Epidermal melanocyte (primary cell): ENCODE measurements around the gene LRRC47.
A peak's percentile ranks its signal among the peaks of the same experiment; 100 is the strongest.
"Not testable (repeated sequence)": the region's sequence is repeated elsewhere in the genome, so short reads cannot be mapped to it uniquely, and the experiment has no call there.

Source experiments
- DNase-seq: peaks from one replicate; pipeline ENCODE4 v3.0.0; 2011; ENCODE audit warnings: low spot score; ENCODE audit not compliant: insufficient read length

Gene LRRC47

DNA sequence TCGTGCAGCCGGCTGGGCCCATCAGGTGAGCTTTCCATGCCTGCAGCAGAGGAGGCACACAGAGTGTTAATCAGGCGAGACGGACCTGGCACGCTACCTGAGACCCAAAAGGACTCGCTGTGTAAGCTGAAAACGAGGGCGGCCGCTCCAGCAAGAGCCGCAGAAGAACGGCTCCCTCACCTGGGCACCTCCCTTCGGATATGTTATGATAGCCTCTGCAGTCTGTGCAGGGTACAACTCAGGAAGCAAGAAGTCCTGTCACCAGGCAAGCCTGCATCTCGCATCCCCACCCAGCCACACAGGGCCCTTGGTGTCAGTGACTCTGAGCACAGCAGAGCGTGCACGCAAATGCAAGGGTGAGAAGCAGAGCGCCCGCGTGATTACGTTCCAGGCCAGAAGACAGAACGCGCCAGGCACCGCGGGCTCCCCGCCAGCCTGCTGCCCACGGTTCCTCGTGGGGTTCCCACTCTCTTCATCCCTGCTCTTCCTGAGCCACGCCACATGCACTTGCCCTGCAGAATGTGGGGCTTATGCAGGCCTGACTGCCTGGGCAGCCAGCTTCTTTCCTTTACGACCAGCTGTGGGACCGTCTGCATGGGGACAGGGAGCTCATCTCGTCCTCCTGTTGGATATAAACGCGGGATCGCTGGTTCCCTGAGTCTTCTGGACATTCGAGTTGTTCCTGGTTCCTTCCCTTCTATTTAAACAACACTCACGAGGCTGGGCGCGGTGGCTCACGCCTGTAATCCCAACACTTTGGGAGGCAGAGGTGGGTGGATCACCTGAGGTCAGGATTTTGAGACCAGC lies 20.2 kb upstream of the LRRC47 start:
- DNase-seq = no peak

GRCh38 chr1:3814771-3815561 lies 18.7 kb upstream of the LRRC47 start:
- DNase-seq = no peak

DNA sequence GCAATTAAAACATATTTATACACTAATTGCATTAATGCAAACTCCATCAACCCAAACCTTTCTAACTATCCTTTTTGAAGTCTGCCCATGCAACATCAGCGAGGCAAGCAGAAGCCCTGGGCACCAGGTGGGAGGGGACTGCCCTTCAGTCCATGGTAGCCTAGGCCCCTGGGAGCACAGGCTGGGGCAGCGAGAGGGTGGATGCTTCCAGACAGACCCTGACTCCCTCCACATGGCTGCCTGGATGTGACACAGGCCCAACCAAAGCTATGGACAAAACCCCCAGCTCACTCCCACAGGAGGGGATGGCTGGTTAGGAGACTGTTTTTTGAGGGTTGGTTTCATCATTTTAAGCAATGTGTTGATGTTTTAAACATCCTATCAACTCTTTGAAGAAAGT lies 17.8 kb upstream of the LRRC47 start:
- no peak for DNase-seq

GRCh38 chr1:3811595-3811911 lies 15.3 kb upstream of the LRRC47 start:
- DNase-seq = no peak

- not testable (repeated sequence) for DNase-seq
Measured at GRCh38 chr1:3810149-3810761, 14.0 kb upstream of the LRRC47 start.

GRCh38 chr1:3809680-3810079 lies 13.4 kb upstream of the LRRC47 start:
- DNase-seq = no peak

DNA sequence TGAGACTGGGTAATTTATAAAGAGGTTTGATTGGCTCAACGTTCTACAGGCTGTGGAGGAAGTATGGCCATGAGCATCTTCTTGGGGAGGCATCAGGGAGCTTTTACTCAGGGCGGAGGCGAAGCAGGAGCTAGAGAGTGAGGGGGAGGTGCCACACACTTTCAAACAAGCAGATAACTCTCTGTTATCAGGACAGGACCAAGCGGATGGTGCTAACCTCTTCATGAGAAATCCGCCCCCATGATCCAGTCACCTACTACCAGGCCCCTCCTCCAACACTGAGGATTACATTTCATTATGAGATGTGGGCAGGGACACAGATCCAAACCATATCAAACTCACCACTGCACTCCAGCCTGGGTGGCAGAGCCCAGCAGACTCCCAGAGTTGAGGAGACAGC lies 11.5 kb upstream of the LRRC47 start:
- no peak for DNase-seq

- no peak for DNase-seq
Measured at GRCh38 chr1:3805038-3805437, 8.7 kb upstream of the LRRC47 start.

DNA sequence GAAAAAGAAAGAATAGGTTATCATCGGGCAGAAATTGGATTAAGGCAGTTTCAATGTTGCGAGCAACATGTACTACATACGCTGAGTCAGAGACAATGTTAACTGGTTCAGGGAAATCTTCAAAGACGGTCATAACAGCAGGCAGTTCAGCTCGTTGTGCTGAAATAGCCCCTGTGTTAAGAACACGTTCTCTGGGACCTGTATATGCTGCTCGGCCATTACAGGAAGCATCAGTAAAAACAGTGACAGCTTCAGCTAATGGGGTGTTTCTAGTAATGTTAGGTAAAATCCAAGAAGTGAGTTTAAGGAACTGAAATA lies 8.3 kb upstream of the LRRC47 start:
- not testable (repeated sequence) for DNase-seq

DNA sequence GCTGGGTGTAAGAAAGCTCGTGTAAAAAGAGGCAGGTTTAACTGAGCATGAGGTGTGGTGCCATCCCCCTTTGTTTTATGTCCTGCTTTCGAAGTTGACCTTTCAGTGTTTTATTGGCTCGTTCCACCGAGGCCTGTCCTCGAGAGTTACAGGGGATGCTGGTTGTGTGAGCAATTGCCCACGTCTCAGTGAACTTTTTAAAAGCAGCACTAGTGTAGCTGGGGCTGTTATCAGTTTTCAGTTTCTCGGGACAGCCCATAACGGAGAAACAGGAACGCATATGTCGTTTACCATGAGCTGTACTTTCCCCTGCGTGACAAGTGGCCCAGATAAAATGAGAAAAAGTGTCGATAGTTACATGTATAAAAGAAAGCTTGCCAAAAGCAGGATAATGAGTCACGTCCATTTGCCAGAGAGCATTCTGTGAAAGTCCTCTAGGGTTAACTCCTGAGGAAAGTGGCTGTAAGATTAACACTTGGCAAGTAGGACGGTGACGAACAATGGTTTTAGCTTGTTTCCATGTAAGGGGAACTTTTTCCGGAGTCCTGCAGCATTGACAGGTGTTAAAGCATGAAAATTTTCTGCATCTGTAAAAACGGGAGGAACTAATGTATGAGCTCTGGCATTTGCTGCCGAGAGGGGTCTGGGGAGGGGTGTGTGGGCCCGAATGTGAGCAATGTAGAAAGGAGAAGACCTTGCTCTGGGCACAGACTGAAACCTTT lies 7.8 kb upstream of the LRRC47 start:
- no peak for DNase-seq

DNA sequence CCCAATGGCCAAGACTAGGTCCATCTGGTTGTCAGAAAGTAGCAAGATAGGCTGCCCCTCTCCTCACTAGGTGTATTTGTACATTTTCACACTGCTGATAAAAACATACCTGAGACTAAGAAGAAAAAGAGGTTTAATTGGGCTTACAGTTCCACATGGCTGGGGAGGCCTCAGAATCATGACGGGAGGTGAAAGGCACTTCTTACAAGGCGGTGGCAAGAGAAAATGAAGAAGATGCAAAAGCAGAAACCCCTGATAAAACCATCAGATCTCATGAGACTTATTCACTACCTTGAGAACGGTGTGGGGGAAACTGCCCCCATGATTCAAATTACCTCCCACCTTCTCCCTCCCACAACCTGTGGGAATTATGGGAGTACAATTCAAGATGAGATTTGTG lies 4.5 kb upstream of the LRRC47 start:
- DNase-seq = not testable (repeated sequence)

DNA sequence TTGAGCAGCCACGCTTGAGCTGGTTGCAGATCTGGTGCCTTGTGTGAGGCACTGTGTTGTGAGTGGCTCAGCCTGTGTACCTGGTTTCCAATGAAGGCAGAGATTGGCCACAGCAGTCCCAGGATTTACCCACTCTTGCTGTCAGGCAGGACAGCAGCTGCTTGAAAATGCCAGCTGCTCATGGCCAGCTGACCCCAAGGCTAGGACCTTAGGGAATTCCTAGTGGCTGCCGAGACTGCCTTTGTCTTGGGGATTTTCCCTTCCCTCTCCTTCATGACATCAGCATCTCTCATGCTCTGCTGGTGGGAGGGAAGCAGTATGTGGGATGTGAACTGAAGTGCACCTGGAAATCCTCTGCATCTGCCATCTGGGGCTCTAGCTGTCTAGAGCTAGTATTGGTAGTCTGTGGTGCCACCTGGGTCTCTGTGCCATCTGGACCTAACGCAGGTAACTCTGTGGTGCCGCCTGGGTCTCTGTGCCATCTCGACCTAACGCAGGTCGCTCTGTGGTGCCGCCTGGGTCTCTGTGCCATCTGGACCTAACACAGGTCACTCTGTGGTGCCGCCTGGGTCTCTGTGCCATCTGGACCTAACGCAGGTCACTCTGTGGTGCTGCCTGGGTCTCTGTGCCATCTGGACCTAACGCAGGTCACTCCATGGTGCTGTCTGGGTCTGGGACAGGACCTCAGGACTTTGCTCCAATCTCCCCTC lies 3.8 kb upstream of the LRRC47 start:
- peak; percentile 3 for DNase-seq

DNA sequence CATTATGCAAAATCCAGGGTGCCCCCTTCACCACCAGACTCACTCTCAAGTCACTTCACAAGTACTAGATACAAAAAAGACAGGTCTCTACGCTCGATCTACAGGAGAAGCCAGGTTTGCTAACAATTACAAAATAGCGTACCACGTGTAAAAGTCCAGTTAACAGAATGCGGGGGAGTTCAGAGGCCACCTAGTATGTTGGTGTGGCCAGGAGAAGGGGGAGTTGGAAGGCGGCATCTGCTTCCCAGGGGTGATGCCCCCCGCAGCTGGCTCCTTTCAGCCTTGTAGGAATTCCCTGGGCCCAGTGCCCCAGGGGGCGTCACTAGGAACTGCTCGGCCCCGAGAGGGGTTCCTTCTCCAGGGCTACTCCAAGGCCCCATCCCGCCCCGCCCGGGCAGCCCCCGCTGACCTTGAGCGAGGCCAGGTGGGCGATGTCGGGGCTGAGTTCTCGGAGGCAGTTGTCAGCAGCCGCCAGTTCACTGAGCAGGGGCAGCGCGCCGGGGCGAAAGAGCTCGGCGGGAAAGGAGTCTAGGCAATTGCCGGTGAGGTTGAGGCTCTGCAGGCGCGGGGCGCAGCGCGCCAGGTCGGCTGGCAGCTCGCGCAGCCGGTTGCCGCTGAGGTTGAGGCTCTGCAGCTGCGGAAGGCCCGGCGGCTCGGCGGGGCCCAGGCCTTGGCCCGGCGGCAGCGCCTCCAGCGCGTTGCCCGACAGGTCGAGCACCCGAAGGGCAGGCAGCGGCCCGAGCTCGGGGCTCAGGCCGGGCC lies 664 bp downstream of the LRRC47 start:
- peak; percentile 16 for DNase-seq

DNA sequence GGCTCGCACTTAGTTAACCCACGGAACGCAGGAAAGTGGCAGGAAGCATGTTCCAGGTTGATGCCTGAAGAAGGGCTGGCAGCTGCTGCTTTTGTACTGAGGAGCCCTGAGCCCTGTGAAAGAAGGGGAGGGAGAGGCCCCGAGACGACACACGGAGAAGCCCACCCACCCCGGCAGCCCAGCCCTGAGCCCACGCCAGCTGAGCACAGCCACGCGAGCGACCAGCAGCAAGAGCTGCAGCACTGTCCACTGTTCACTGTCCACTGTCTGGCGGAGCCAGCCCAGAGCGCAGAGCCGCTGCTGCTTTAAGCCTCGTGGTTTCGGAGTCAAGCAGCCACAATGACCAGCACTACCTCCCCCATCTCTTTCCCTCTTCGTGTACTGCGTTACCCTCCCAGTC lies 5.3 kb downstream of the LRRC47 start:
- peak; percentile 9 for DNase-seq

- peak; percentile 8 for DNase-seq
Measured at GRCh38 chr1:3790500-3790923, 5.8 kb downstream of the LRRC47 start.

DNA sequence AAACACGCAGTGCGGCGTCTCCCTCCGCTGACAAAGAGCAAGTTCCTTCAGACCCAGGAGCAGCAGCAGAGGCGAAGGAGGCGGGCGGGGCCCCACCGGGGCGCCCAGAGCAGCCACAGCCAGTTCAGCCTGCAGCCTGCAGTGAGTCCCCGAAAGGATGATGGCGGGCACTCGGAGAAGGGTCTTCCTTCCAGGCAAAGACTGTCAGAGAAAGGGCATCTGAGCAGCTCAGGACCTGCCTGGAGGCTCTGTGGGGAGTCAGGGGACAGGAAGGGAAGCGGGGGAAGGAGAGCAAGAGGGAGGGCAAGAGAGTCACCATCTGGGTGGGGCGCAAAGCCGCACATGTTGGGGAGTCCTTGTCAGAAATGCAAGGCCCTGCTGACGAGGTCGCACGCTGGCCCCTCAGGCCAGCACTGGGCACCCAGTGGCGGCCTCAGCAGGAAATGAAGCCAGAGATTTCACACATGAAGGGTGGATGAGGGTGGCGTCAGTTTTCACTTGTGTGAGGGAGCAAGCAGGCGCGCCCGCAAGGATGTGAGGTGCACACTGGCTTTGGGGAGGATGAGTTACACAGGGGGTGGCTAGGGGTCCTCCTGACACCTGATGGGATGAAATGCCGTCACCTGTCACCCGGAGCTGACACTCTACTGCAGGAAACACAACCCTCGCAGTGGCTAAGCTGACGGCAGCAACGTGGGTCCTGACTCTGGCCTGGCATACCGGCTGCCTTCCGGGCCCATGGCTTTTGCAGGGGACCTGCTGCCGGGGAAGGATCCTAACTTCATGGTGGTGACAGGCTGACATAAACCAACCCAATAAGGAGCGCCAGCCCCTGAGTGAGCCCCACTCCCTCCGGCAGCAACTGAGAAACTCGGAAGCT lies 6.6 kb downstream of the LRRC47 start:
- peak; percentile 19 for DNase-seq

- peak; percentile 8 for DNase-seq
Measured at GRCh38 chr1:3788756-3789420, 7.4 kb downstream of the LRRC47 start.

- no peak for DNase-seq
Measured at GRCh38 chr1:3787745-3788605, 8.3 kb downstream of the LRRC47 start.
